Thyroid gland (tissue), 4 donors: Measurements from ENCODE around the gene P2RX2.

Experiments used
- POLR2A ChIP-seq, 2 donors: fragments of 450-650 bp; IDR thresholded peaks; one replicate each; pipeline ENCODE4 v1.6.1; 2017; ENCODE audit warnings: antibody characterized with exemption in 2 of 2, mild to moderate bottlenecking in 2 of 2, moderate library complexity in 1 of 2
- TF ChIP-seq, protein P1 (sequence below), 6 experiments: fragments of 200-600 bp in 3 of 6; fragments of 450-650 bp in 3 of 6; sonication (generic) in 3 of 6; IDR thresholded peaks; one replicate each; pipeline ENCODE4 v1.5.1; 2016 to 2019; ENCODE audit warnings: antibody characterized with exemption in 6 of 6, mild to moderate bottlenecking in 2 of 6, inconsistent platforms in 1 of 6, moderate library complexity in 1 of 6

DNA sequence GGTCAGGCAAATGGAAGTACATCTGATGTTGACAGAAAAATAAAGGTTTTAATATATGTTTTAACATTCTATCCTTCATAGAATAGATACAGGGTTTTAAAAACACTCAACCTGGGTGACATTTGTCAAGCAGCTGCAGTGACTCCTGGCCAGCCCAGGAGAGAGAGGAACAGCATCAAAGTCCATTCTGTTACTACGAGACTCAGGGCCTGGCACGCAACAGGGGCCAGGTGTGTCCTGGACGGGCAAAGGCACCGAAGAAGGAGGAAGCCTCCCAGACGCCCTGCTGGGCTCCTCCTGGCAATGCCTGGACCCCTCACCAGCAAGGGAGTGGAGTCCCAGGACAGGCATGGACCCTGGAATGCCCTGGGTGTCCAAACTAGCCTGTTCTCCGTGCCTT, 30.3 kb upstream of the P2RX2 start:
- TF ChIP-seq, protein P1, sequence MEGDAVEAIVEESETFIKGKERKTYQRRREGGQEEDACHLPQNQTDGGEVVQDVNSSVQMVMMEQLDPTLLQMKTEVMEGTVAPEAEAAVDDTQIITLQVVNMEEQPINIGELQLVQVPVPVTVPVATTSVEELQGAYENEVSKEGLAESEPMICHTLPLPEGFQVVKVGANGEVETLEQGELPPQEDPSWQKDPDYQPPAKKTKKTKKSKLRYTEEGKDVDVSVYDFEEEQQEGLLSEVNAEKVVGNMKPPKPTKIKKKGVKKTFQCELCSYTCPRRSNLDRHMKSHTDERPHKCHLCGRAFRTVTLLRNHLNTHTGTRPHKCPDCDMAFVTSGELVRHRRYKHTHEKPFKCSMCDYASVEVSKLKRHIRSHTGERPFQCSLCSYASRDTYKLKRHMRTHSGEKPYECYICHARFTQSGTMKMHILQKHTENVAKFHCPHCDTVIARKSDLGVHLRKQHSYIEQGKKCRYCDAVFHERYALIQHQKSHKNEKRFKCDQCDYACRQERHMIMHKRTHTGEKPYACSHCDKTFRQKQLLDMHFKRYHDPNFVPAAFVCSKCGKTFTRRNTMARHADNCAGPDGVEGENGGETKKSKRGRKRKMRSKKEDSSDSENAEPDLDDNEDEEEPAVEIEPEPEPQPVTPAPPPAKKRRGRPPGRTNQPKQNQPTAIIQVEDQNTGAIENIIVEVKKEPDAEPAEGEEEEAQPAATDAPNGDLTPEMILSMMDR (IDR thresholded peaks at IDR 0.05) = no peak
- no peak for TF ChIP-seq POLR2A (IDR thresholded peaks at IDR 0.05)
